ENCODE results near the gene FGF1. TPM values are rescaled to one million over a fixed set of nuclear protein-coding genes. Genes with fewer than 3 reads are reported as not detected.

FGF1 gene
- total RNA-seq, 3 donors from 2014 or later (not counting 1 experiment from before 2014, with no cell fraction given): not detected

- H3K27me3 ChIP-seq (ENCODE audit: control insufficient read depth, insufficient read depth, low read length): no peaks in the 10 kb centered on the region
- Mint-ChIP-seq H3K4me3 (no peak overlapping the region), H3K4me1 (peaks cover 11 to 18% of the 10 kb centered on the region in 2 donors), H3K9me3 (no peaks in the 10 kb centered on the region), H3K27ac (no peak overlapping the region), H3K36me3 (peaks cover 5% of the 10 kb centered on the region), H3K27me3 (ENCODE audit: low read depth in 2 of 2) (peaks cover 0 to 6% of the 10 kb centered on the region in 2 donors)
- no peak for DNase-seq
- no peaks in the 10 kb centered on the region for H3K36me3 ChIP-seq (ENCODE audit: control insufficient read depth, insufficient read depth, low read length)
- no peak overlapping the region for H3K4me3 ChIP-seq (ENCODE audit: low read length)
- no peak overlapping the region for H3K27ac ChIP-seq (ENCODE audit: low read length)
- ATAC-seq: no peak
- TF ChIP-seq CTCF (IDR thresholded peaks at IDR 0.05): no peak
- intact Hi-C loops (cut with micrococcal nuclease): no loop called here
- H3K9me3 ChIP-seq (ENCODE audit: control insufficient read depth, insufficient read depth, low read length): no peaks in the 10 kb centered on the region
- 0% methylated on average over 1 of the region's 1 CpG for WGBS (ENCODE audit: insufficient coverage)
- peaks cover 9% of the 10 kb centered on the region for H3K4me1 ChIP-seq (ENCODE audit: control insufficient read depth, insufficient read depth, low read length)
These were observed 109.1 kb downstream of the FGF1 start for GRCh38 chr5:142576804-142577203.

- ATAC-seq: no peak
- H3K36me3 Mint-ChIP-seq: peaks cover 5% of the 10 kb centered on the region
These were observed 109.6 kb downstream of the FGF1 start for GRCh38 chr5:142576303-142576702.

GRCh38 chr5:142572006-142572405 lies 113.9 kb downstream of the FGF1 start:
- Mint-ChIP-seq H3K4me3 (no peak overlapping the region), H3K9me3 (no peaks in the 10 kb centered on the region), H3K27me3 (ENCODE audit: low read depth in 2 of 2) (peaks cover 7 to 11% of the 10 kb centered on the region in 2 donors), H3K27ac (no peak overlapping the region), H3K36me3 (no peaks in the 10 kb centered on the region), H3K4me1 (no peaks in the 10 kb centered on the region)
- Histone ChIP-seq H3K4me3 (ENCODE audit: low read length) (no peak overlapping the region), H3K27me3 (ENCODE audit: control insufficient read depth, insufficient read depth, low read length) (no peaks in the 10 kb centered on the region), H3K9me3 (ENCODE audit: control insufficient read depth, insufficient read depth, low read length) (no peaks in the 10 kb centered on the region), H3K27ac (ENCODE audit: low read length) (no peak overlapping the region), H3K4me1 (ENCODE audit: control insufficient read depth, insufficient read depth, low read length) (no peaks in the 10 kb centered on the region), H3K36me3 (ENCODE audit: control insufficient read depth, insufficient read depth, low read length) (no peaks in the 10 kb centered on the region)
- ATAC-seq: no peak
- no peak for DNase-seq
- 86% methylated on average over 2 of the region's 4 CpGs for WGBS (ENCODE audit: insufficient coverage)
- TF ChIP-seq CTCF (IDR thresholded peaks at IDR 0.05): no peak
- intact Hi-C loops (cut with micrococcal nuclease): no loop called here

More at GRCh38 chr5:142576303-142576702, 109.6 kb downstream of the FGF1 start:
- Histone ChIP-seq H3K27me3 (ENCODE audit: control insufficient read depth, insufficient read depth, low read length) (no peaks in the 10 kb centered on the region), H3K4me3 (ENCODE audit: low read length) (no peak overlapping the region), H3K4me1 (ENCODE audit: control insufficient read depth, insufficient read depth, low read length) (peaks cover 9% of the 10 kb centered on the region), H3K36me3 (ENCODE audit: control insufficient read depth, insufficient read depth, low read length) (no peaks in the 10 kb centered on the region), H3K9me3 (ENCODE audit: control insufficient read depth, insufficient read depth, low read length) (no peaks in the 10 kb centered on the region), H3K27ac (ENCODE audit: low read length) (no peak overlapping the region)
- no peak overlapping the region for H3K27ac Mint-ChIP-seq
- intact Hi-C loops (cut with micrococcal nuclease): no loop called here
- H3K9me3 Mint-ChIP-seq: no peaks in the 10 kb centered on the region
- WGBS (ENCODE audit: insufficient coverage): 85% methylated on average over 1 of the region's 1 CpG
- no peak overlapping the region for H3K4me3 Mint-ChIP-seq
- DNase-seq: peak in 1 of 2 donors; percentile 9
- H3K27me3 Mint-ChIP-seq (ENCODE audit: low read depth in 2 of 2): peaks cover 0 to 9% of the 10 kb centered on the region in 2 donors
- H3K4me1 Mint-ChIP-seq: peaks cover 11 to 13% of the 10 kb centered on the region in 2 donors
- no peak for TF ChIP-seq CTCF (IDR thresholded peaks at IDR 0.05)

GRCh38 chr5:142571371-142571770 lies 114.5 kb downstream of the FGF1 start:
- Mint-ChIP-seq H3K9me3 (no peaks in the 10 kb centered on the region), H3K27me3 (ENCODE audit: low read depth in 2 of 2) (peaks cover 7 to 11% of the 10 kb centered on the region in 2 donors)

More at GRCh38 chr5:142571371-142571770, 114.5 kb downstream of the FGF1 start:
- intact Hi-C loops (cut with micrococcal nuclease): no loop called here
- Mint-ChIP-seq H3K27ac (no peak overlapping the region), H3K4me1 (no peaks in the 10 kb centered on the region), H3K36me3 (no peaks in the 10 kb centered on the region), H3K4me3 (no peak overlapping the region)
- no peak overlapping the region for H3K27ac ChIP-seq (ENCODE audit: low read length)
- no peak for TF ChIP-seq CTCF (IDR thresholded peaks at IDR 0.05)
- no peak overlapping the region for H3K4me3 ChIP-seq (ENCODE audit: low read length)
- no peaks in the 10 kb centered on the region for H3K27me3 ChIP-seq (ENCODE audit: control insufficient read depth, insufficient read depth, low read length)
- DNase-seq (no peak), ATAC-seq (no peak)
- H3K9me3 ChIP-seq (ENCODE audit: control insufficient read depth, insufficient read depth, low read length): no peaks in the 10 kb centered on the region
- 93% methylated on average over 5 of the region's 5 CpGs for WGBS (ENCODE audit: insufficient coverage)
- H3K36me3 ChIP-seq (ENCODE audit: control insufficient read depth, insufficient read depth, low read length): no peaks in the 10 kb centered on the region
- no peaks in the 10 kb centered on the region for H3K4me1 ChIP-seq (ENCODE audit: control insufficient read depth, insufficient read depth, low read length)
